Bronchial smooth muscle cell (primary cell): ENCODE results near the gene SCOC. TPM values are rescaled to one million over a fixed set of nuclear protein-coding genes. Genes with fewer than 3 reads are reported as not detected.

Experiments
- total RNA-seq: library from RNA; depleted of rRNA; stranded (reverse); fragments of >200 nt; gene quantifications from 2 replicates; pipeline ENCODE4 v1.2.1, GENCODE V29; 2014

The SCOC gene
- 16.8 and 44.4 TPM in 2 replicates for total RNA-seq

GRCh38 chr4:140373328-140374129 is at the start of gene SCOC:
Gene SCOC, plus strand, starts transcription at chr4:140373646. Its CDS starts 5,525 bp downstream, at chr4:140379171.

DNA sequence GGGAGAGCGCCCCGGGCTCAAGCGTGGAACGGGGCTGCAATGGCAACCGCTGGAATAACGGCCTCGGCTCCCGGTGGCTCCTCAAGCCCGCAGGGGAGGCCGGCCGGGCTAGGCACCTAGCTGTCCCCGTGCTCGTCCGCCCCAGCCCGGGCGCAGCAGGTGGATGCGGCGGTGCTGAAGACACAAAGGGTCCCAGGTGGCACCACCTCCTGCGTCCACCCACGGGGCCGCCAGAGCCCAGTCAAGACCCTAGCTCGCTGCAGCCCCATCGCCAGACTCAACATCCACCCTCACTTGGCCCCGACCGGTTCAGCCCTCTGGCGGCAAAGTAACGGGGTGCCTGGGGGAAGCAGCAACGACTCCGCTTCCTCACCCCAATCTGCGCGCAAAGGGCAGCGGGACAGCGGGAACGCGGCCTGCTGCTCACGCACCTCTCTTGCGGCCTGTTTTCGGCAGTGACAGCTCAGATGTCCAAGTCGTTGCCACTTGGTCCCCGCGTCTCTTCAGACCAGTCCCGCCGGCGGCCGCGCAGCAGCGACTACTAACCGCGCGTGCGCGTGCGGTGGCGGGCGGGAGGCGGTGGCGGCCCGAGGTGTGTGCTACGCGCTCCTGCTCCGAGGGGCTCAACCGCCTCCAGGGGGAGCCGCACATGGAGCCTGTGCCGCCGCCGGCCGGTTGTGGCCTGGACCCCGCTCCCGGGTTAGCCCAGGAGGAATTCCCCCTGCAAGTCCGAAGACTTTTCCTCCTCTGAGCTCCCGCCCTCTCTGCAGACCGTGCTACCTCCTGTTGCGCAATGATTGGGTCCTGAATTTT is 53.9 kb downstream of the SCOC start, which contains the start of gene CLGN:
TSS of gene CLGN (minus strand) at position 543 of the 813 bp plus-strand sequence. CDS start 14,570 bp downstream, outside the sequence.

Other genes starting within 250 kb of the SCOC start
- gene MAML3, start 219.5 kb upstream of the SCOC start, total RNA-seq: 0.52 and 1.9 TPM in 2 replicates
- gene CLGN, start 54.0 kb downstream of the SCOC start, total RNA-seq: 0.26 and 17.3 TPM in 2 replicates
- gene MGAT4D, start 124.6 kb downstream of the SCOC start, total RNA-seq: not detected in 2 replicates
- gene ELMOD2, start 150.5 kb downstream of the SCOC start, total RNA-seq: 12.7 and 22.5 TPM in 2 replicates
- gene UCP1, start 195.3 kb downstream of the SCOC start, total RNA-seq: not detected in 2 replicates